GM12891 (cell line): ENCODE results near the gene ABL1.

Experiments used
- DNase-seq: peaks from one replicate; pipeline ENCODE4 v3.0.0; 2011; ENCODE audit warnings: low spot score; ENCODE audit not compliant: insufficient read length
- FAIRE-seq: peaks from 2 replicates; lab custom pipeline; 2011; peaks lifted over from hg19 to GRCh38; lab: Jason Lieb, UNC
- PAX5 ChIP-seq: IDR thresholded peaks from 2 replicates; pipeline ENCODE4 v1.6.1; 2011; ENCODE audit warnings: low read length, moderate library complexity, mild to moderate bottlenecking; ENCODE audit not compliant: insufficient read depth, severe bottlenecking
- POLR2A ChIP-seq: IDR thresholded peaks from 2 replicates; pipeline ENCODE4 v1.6.1; 2011; ENCODE audit warnings: low read depth, low read length, control low read depth
- POLR2AphosphoS5 ChIP-seq: IDR thresholded peaks from 2 replicates; pipeline ENCODE4 v1.6.1; 2011; ENCODE audit warnings: low read depth, low read length, control low read depth
- POU2F2 ChIP-seq: IDR thresholded peaks from 2 replicates; pipeline ENCODE4 v1.6.1; 2011; ENCODE audit warnings: low read depth, mild to moderate bottlenecking, control low read depth, low read length, moderate library complexity
- SPI1 ChIP-seq: IDR thresholded peaks from 2 replicates; pipeline ENCODE4 v1.6.1; 2011; ENCODE audit warnings: low read depth, low read length, control low read depth
- TAF1 ChIP-seq: IDR thresholded peaks from 2 replicates; pipeline ENCODE4 v1.6.1; 2011; ENCODE audit warnings: low read depth, low read length, control low read depth

Gene ABL1

DNA sequence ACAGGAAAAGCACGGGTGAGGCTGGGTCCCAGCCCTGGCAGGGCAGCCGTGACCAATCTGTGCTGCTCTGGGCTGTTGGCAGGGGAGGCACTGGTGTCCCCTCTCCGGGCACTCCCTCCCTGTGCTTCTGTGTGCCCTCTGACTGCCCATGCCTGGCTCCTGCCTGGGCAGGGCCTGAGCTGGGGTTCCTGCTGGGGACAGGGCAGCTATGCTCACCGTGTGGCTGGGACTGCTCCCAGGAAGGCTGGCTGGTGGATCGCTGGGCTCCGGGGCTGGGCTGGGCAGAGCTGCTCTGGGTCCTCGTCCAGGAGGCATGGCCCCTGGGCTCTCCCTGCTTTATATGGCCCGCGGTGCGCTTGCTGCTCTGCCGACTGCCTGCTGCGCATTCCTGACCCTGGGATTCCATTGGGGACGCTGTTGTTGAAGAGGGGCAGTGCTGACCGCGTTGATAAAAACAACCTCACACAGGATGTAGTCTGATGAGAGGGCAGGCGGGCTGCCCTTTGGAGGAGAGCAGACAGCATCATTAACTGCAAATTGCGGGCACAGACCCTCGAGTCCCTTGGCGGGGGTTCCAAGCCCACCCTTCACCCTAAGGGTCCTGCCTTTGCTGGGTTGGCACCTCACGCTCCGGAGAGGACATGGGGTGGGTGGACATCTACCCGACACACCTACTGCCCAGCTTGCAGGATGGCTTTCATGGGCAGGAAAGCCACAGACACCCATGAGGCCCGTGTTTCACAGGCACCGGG, 60.6 kb downstream of the ABL1 start:
- FAIRE-seq (no peak), DNase-seq (no peak)
- TF ChIP-seq POLR2A (no peak), TAF1 (no peak), POU2F2 (no peak), SPI1 (no peak)

DNA sequence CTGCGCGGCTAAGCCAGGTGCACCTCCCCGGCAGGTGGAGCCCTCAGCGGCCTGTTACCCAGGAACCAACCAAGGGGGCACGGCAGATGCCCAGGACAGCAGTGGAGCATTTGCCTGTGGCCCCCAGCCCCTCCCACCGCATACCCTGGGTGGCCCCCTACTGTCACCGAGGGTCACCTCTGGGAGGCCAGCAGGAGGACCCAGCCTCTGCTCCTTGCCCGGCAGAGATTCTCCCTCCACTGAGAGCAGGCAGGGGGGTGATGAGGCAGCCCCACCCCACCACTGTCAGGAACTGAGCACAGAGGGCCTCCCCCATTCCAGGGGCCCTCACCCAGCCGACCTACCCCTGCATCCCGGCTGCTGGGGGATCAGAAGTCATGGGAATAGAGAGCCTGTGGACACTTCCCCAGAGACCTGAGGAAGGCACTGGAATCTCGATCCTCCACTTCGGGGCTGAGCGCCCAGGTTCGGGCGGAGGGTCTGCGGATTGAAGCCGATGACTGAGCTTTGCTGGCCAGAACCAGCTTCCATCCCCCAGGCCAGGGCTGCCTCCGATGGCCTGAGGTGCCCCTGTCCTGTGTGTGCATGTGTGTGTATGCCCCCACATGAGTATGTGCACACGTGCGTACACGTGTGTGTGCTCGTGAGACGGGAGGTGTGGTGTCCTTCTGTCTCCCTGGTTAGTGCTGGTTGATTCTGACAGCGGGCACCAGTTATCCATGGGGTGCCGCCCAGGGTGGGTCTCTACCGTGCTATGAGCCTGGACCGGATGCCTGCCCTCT, 61.4 kb downstream of the ABL1 start, which contains the start of gene QRFP:
QRFP (minus strand) TSS at position 580 of the 782 bp plus-strand sequence. CDS start 2,974 bp downstream, outside the sequence.
- DNase-seq (no peak), FAIRE-seq (no peak)
- no peak for TF ChIP-seq SPI1

DNA sequence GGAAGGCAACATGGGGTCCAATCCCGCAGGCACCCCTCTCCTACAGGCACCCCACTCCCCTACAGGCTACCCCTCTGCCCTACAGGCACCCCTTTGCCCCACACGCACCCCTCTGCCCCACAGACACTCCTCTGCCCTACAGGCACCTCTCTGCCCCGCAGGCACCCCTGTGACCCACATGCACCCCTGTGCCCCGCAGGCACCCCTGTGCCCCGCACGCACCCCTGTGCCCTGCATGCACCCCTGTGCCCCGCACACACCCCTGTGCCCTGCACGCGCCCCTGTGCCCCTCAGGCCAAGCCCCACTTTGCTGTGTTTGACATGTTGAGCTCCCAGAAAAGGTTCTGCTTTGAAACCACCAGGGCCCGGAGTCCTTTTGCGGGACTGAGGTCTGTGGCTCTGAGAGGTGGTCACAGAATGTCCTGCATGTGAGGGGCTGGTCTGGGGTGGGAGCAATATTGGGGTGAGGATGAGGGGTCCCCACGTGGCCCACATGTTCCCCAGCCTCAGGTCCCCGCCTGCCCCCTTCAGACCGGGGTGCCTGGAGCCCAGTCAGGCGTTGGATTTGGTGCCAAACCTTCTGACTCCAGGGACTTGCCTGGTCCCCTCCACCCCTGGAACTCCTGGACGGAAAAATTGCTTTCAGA, 62.2 kb downstream of the ABL1 start:
- DNase-seq (no peak), FAIRE-seq (no peak)
- no peak for TF ChIP-seq POLR2A
- no peak for TF ChIP-seq POLR2AphosphoS5
- no peak for TF ChIP-seq TAF1
- no peak for TF ChIP-seq SPI1
- TF ChIP-seq POU2F2: no peak
- no peak for TF ChIP-seq PAX5

DNA sequence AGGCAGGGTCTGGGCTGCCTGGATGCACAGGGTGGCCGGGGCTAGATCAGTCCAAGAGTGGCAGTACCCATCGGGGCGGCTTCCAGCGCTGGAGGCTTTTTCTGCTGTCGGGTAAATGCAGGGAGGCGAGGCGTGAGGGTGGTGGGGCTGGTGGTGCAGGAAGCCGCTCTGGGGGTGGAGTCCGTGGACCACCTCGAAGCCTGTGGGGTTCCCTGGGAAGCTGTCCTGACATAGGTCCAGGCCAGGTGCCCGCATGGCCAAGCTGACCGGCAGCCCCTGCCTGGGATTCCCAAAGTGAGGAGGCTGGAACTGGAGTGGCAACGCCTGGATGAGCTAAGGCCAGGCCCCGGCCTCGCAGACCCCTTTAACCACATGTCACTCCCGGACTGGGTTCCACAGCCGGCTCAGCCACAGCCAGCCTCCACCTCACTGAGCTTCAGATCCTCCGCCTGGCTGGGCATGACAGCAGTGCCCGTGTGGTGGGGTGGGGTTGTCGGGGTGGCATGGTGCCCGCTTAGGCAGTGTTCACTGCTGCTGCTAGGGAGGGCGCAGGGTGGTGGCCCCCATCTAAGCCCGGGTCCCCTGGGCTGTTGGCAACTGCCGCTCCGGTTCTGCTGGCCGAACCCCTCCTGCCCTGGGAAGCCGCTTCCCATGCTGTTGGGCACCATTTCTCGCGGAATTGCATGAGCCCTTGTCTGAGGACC, 62.9 kb downstream of the ABL1 start:
- TF ChIP-seq POU2F2: no peak
- no peak for TF ChIP-seq POLR2A
- TF ChIP-seq POLR2AphosphoS5: no peak
- no peak for TF ChIP-seq TAF1
- TF ChIP-seq PAX5: no peak
- TF ChIP-seq SPI1: no peak
- DNase-seq (no peak), FAIRE-seq (no peak)

DNA sequence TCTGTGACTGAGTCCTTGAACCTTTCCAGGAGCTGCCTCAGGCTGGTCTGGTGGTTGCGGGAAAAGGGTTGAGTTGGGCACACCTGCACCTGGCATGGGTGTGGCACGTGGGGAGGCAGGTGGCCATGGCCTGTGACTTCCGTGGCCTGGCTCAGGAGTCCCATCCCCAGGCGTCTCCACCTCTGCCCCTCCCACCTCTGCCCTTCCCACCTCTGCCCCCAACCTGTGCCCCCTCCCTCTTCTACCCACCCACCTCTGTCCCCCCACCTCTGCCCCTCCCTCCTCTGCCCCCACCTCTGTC, 63.4 kb downstream of the ABL1 start:
- DNase-seq (no peak), FAIRE-seq (no peak)
- TF ChIP-seq POLR2A (no peak), POLR2AphosphoS5 (no peak), POU2F2 (no peak), PAX5 (no peak), SPI1 (no peak), TAF1 (no peak)

DNA sequence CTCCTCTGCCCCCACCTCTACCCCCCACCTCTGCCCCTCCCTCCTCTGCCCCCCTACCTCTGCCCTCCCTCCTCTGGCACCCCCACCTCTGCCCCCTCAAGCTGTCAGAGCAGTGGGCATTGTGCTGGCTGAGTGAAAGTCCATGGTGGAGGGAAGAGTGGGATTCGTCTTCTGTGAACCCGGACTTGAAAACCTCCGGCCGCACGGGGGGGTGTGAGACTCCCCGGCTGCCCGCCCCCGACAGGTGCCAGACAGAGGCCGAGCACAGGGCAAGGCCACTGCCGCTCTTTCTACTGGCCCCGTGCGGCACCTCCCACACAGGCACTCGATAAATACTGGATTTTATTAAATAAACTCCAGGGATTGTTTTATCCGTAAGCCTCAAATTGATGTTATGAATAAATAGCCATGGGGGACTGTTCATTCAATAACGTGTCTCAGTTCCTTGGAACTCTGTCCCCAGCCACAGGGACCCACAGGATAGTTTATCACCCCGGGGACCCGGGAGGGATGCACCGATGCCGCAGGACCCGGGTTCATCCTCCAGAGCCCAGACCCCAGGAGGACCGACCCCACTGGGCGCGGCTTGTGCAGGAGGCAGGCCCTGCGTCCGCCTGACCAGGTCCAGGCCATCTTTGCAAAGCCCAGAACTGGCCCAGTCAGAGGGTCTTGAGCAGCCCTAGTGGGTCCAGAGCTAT, 64.1 kb downstream of the ABL1 start:
- no peak for FAIRE-seq
- no peak for TF ChIP-seq TAF1
- no peak for TF ChIP-seq PAX5
- TF ChIP-seq POU2F2: no peak
- no peak for TF ChIP-seq POLR2A
- no peak for TF ChIP-seq POLR2AphosphoS5
- TF ChIP-seq SPI1: no peak
- DNase-seq: no peak

DNA sequence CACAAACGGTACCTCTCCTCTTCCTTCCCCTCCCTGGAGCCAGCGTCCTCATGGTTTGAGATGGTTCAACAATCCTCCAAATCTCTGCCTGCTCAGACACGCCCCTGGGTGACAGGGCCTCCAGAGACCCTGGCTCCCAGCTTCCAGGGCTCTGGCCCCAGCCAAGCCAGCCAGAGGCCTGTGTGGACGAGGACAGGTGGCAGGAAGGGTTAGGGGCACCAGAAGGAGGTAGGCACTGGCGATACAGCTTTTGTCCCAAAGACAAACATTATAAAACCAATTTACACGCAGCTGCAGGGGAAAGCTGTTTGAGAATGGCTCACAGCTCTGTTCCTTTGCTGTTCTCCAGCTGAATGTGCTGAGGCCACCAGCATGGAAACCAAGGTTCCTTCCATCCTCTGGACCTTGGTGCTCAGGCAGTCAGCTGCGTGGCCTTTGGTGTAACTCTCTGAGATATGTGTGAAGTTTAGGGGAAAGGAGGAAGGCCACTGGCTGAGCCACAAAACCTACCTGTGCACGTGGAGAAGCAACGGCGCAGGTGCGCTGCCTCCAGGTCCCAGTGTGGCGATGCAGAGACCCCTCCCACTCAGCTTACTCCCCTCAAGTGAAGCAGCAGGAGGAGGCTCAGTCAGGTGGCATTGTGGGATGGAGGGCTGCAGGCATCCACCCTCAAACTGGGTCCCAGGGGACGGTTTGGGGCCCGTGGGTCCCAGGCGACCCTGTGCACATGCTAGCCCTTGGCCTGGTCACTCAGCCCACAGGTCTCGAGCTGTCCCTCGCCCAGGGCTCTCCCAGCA, 65.8 kb downstream of the ABL1 start:
- DNase-seq (no peak), FAIRE-seq (no peak)
- TF ChIP-seq POLR2A: no peak
- TF ChIP-seq POLR2AphosphoS5: no peak
- TF ChIP-seq SPI1: no peak
- no peak for TF ChIP-seq TAF1
- TF ChIP-seq PAX5: no peak
- no peak for TF ChIP-seq POU2F2

DNA sequence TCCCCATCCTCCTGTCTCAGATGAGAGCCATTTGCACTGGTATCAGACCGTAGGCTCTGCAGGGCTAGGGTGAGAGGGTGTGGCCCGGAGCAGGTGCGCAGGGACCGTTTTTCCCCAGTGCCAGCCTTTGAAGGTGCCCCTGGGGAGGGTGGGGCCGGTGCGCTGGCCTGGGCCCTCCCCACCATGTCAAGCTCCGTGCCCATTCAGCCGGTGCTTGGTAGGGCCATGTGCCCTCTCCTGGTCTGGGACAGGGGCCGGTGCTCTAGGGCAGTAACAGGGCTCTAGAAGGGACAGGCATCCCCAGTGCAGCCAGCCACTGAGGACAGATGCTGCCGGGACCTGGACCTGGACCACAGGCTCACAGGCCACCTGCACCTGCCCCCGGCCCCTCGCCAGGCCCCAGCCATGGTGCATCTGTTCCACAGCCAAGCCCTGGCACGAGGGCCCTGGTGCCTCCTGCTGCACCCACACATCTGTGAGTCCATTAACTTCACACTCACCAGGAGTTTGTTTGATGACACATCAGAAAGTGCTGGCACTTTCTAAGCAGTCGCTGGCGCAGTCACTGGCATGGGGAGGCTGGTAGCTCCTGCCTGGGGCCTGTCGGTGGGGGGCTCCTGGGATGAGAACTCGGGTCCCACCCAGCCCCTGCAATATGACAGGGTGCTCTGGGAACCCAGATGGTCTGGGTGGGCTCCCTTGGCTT, 66.6 kb downstream of the ABL1 start:
- DNase-seq: no peak
- no peak for TF ChIP-seq TAF1
- no peak for TF ChIP-seq PAX5
- TF ChIP-seq POLR2AphosphoS5: no peak
- no peak for TF ChIP-seq SPI1
- TF ChIP-seq POLR2A: no peak
- TF ChIP-seq POU2F2: no peak

More for the DNA sequence above, 66.6 kb downstream of the ABL1 start:
- FAIRE-seq: no peak
